CD4-positive, CD25-positive, alpha-beta regulatory T cell (primary cell): Measurements from ENCODE around the gene AGMO. TPM values are rescaled to one million over a fixed set of nuclear protein-coding genes. Genes with fewer than 3 reads are reported as not detected.
"Not testable (repeated sequence)": the region's sequence is repeated elsewhere in the genome, so short reads cannot be mapped to it uniquely, and the experiment has no call there.

Experiments
- ATAC-seq, 2 donors: fragments of 150-1000 bp; cut with Tn5 transposase; one replicate each; pipeline ENCODE4 v1.10.0; 2021; ENCODE audit warnings: low read depth in 2 of 2, moderate number of reproducible peaks in 2 of 2, moderate library complexity in 1 of 2
- DNase-seq, 3 donors: peaks; one replicate each; pipeline versions ENCODE4 v3.0.0 to v3.0.0-alpha.2; 2012 to 2022; ENCODE audit warnings: mixed read lengths in 1 of 3
- H3K27ac ChIP-seq: one replicate; pipeline ENCODE4 v1.7.0; 2013; ENCODE audit warnings: mild to moderate bottlenecking, low read length; ENCODE audit not compliant: insufficient read depth, poor library complexity, severe bottlenecking
- H3K27me3 ChIP-seq: one replicate; pipeline ENCODE4 v1.7.0; 2013; ENCODE audit warnings: low read length; ENCODE audit not compliant: control insufficient read depth, insufficient read depth
- H3K36me3 ChIP-seq: one replicate; pipeline ENCODE4 v1.7.0; 2013; ENCODE audit warnings: mild to moderate bottlenecking, low read length, moderate library complexity; ENCODE audit not compliant: control insufficient read depth, insufficient read depth
- H3K4me1 ChIP-seq: 2 replicates; pipeline ENCODE4 v1.7.0; 2013; ENCODE audit warnings: mild to moderate bottlenecking, low read length; ENCODE audit not compliant: insufficient read depth, control insufficient read depth, poor library complexity, severe bottlenecking
- H3K4me3 ChIP-seq: one replicate; pipeline ENCODE4 v1.7.0; 2013; ENCODE audit warnings: low read depth, mild to moderate bottlenecking, low read length, moderate library complexity
- H3K9me3 ChIP-seq, 2 experiments: 1 replicate in 1 of 2; 2 replicates in 1 of 2; pipeline ENCODE4 v1.7.0; 2013; ENCODE audit warnings: low read length in 2 of 2, mild to moderate bottlenecking in 1 of 2, moderate library complexity in 1 of 2; ENCODE audit not compliant: control insufficient read depth in 2 of 2
- H3K27ac Mint-ChIP-seq, 3 donors: one replicate each; pipeline ENCODE4 v1.8.0; 2020 to 2022; ENCODE audit warnings: mild to moderate bottlenecking in 3 of 3, mixed read lengths in 3 of 3, moderate library complexity in 2 of 3
- H3K27me3 Mint-ChIP-seq: one replicate; pipeline ENCODE4 v1.8.0; 2022; ENCODE audit warnings: mild to moderate bottlenecking, mixed read lengths
- H3K36me3 Mint-ChIP-seq: one replicate; pipeline ENCODE4 v1.8.0; 2020; ENCODE audit warnings: mixed read lengths
- H3K4me1 Mint-ChIP-seq, 4 donors: one replicate each; pipeline ENCODE4 v1.8.0; 2020 to 2022; ENCODE audit warnings: mixed read lengths in 4 of 4, mild to moderate bottlenecking in 1 of 4
- H3K4me3 Mint-ChIP-seq, 4 donors: one replicate each; pipeline ENCODE4 v1.8.0; 2020 to 2022; ENCODE audit warnings: mild to moderate bottlenecking in 4 of 4, mixed read lengths in 4 of 4, moderate library complexity in 3 of 4
- H3K9me3 Mint-ChIP-seq, 7 donors: one replicate each; pipeline ENCODE4 v1.8.0; 2020 to 2022; ENCODE audit warnings: mixed read lengths in 7 of 7, mild to moderate bottlenecking in 3 of 7, moderate library complexity in 2 of 7
- polyA plus RNA-seq, 4 donors: library from polyadenylated mRNA; unstranded; fragments of 300-500 nt; fragmentation: Illumina TruSeq; gene quantifications; one replicate each; pipeline ENCODE4 v1.2.3, GENCODE V29; 2021
- total RNA-seq: library from RNA; stranded (reverse); gene quantifications from one replicate; pipeline ENCODE4 v1.2.3, GENCODE V29; 2022

Gene AGMO
- total and polyA plus RNA-seq, 5 donors from 2014 or later, result not detected

DNA sequence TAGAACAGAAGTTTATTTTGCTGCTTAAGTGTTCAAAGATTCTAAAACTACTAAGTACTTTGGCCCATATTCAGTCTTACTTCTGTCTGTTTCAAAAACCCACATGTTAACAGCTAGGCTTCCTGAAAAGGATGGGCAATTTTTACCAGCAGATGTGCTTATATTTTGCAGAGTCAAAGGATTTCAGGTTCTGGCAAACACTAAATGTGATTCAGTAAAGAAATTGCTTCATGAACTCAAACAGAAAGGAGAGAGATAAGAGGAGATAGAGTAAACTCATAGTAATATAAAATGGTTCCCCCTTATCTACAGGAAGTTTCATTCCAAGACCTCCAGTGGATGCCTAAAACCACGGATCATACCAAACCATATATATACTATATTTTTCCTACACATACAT lies 248.5 kb downstream of the AGMO start:
- no peaks in the 10 kb centered on the region for H3K4me1 ChIP-seq
- no peak overlapping the region for H3K27ac ChIP-seq
- Mint-ChIP-seq H3K9me3 (peaks cover 3 to 10% (median 7%) of the 10 kb centered on the region in 7 donors), H3K4me1 (no peaks in the 10 kb centered on the region), H3K27me3 (no peaks in the 10 kb centered on the region), H3K27ac (no peak overlapping the region), H3K36me3 (no peaks in the 10 kb centered on the region), H3K4me3 (no peak overlapping the region)
- H3K27me3 ChIP-seq, result no peaks in the 10 kb centered on the region
- no peaks in the 10 kb centered on the region for H3K36me3 ChIP-seq
- no peak for ATAC-seq
- no peak overlapping the region for H3K4me3 ChIP-seq
- no peak for DNase-seq
- H3K9me3 ChIP-seq, result no peaks in the 10 kb centered on the region

DNA sequence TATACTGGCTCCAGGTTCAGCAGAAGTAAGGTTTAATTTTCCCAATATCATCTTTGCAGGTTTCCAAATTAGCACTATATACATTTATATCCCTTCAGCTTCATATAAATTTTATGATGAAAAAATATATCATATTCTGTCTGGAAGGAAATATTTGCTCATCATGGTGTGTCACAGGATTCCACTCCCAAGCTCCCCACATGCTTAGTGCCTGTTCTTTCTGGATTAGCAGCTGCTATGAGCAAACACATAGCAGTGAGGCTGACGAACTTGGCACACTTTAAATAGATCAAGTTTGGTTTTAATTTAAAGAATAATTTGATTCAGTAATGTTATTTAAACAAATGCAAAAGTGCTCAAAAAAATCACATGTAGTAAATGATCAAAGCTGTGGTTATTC lies 251.9 kb downstream of the AGMO start:
- Histone ChIP-seq H3K4me1 (no peaks in the 10 kb centered on the region), H3K9me3 (no peaks in the 10 kb centered on the region), H3K27ac (no peak overlapping the region), H3K36me3 (no peaks in the 10 kb centered on the region), H3K4me3 (no peak overlapping the region), H3K27me3 (no peaks in the 10 kb centered on the region)
- H3K9me3 Mint-ChIP-seq, result peaks cover 5 to 12% (median 9%) of the 10 kb centered on the region in 7 donors
- no peak overlapping the region for H3K27ac Mint-ChIP-seq
- no peaks in the 10 kb centered on the region for H3K36me3 Mint-ChIP-seq
- no peaks in the 10 kb centered on the region for H3K27me3 Mint-ChIP-seq
- no peaks in the 10 kb centered on the region for H3K4me1 Mint-ChIP-seq
- no peak overlapping the region for H3K4me3 Mint-ChIP-seq
- DNase-seq, result no peak
- no peak for ATAC-seq

DNA sequence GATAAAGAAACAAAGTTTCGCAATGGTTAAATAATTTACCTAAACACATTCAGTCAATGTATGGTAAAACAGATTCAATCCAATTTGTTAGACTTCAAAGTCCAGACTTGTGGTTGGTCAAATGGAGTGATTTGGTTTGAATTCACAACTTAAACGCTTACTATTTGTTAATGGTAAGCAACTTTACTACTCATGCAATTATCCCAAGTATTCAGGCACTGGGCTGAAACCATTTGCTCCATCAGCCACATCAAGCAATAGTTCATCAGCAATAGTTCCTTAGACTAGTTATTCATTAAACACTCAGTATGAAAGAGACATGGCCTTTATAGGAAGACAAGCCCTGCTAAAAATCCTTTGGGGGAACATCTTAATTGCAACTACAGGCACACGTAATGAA lies 253.0 kb downstream of the AGMO start:
- Histone ChIP-seq H3K4me1 (no peaks in the 10 kb centered on the region), H3K9me3 (no peaks in the 10 kb centered on the region)

DNA sequence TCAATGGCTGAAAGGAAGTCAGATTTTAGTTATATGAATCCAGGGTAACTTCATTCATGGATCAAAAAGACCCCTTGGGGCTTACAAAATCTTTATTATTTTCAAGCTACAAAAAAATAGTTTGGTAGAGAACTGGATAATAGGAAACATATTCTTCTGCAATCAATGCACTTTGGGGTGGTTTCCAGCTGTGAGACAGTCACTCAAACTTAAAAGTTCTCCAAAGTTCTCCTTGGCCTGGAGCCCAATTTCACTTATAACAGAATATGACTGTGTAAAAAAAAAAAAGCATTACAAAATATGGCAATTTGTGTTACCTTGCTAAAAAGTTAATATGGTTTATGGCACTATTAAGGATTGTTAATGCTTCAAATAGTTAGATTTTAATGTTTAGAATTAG lies 255.5 kb downstream of the AGMO start:
- no peak overlapping the region for H3K4me3 ChIP-seq
- H3K4me1 ChIP-seq, result no peaks in the 10 kb centered on the region
- Mint-ChIP-seq H3K27me3 (no peaks in the 10 kb centered on the region), H3K27ac (no peak overlapping the region), H3K9me3 (peaks cover 0 to 7% (median 6%) of the 10 kb centered on the region in 7 donors), H3K4me3 (no peak overlapping the region), H3K4me1 (no peaks in the 10 kb centered on the region), H3K36me3 (no peaks in the 10 kb centered on the region)
- no peaks in the 10 kb centered on the region for H3K27me3 ChIP-seq
- H3K36me3 ChIP-seq, result no peaks in the 10 kb centered on the region
- no peak for DNase-seq
- no peak overlapping the region for H3K27ac ChIP-seq
- H3K9me3 ChIP-seq, result no peaks in the 10 kb centered on the region
- ATAC-seq, result no peak

More for the DNA sequence above, 253.0 kb downstream of the AGMO start:
- H3K27me3 ChIP-seq, result no peaks in the 10 kb centered on the region
- Mint-ChIP-seq H3K27me3 (no peaks in the 10 kb centered on the region), H3K36me3 (no peaks in the 10 kb centered on the region), H3K27ac (no peak overlapping the region), H3K9me3 (peaks cover 0 to 10% (median 7%) of the 10 kb centered on the region in 7 donors), H3K4me3 (no peak overlapping the region), H3K4me1 (no peaks in the 10 kb centered on the region)
- no peak for DNase-seq
- no peaks in the 10 kb centered on the region for H3K36me3 ChIP-seq
- ATAC-seq, result no peak
- no peak overlapping the region for H3K4me3 ChIP-seq
- no peak overlapping the region for H3K27ac ChIP-seq

DNA sequence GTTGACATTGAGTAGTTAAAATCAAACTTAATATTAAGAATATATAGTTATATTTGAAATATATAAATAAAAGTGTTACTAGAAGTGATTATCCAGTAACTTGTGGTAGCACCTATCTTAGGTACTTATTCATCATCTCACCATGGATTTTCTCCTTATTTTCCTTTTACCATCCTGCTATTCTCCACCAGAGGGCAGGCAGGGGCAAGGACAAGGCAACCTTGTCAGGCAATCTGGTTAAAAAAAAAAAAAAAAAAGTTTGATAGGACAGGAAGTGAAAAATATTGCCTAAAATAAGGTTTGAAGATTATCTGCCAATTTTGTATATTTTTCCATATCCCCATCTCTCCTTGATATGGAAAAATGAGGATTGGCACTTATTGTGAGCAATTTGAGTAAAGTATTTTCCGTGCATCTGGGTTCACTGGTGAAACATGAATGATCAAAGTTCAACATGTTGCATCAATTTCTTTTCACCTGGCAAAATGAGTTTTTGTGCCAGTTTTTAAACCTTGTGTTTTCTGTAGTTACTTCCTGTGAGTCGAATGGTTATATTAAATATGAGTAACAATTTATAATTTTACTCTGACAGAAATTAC lies 256.7 kb downstream of the AGMO start:
- H3K9me3 Mint-ChIP-seq, result peaks cover 0 to 7% (median 4%) of the 10 kb centered on the region in 7 donors
- no peaks in the 10 kb centered on the region for H3K27me3 Mint-ChIP-seq

DNA sequence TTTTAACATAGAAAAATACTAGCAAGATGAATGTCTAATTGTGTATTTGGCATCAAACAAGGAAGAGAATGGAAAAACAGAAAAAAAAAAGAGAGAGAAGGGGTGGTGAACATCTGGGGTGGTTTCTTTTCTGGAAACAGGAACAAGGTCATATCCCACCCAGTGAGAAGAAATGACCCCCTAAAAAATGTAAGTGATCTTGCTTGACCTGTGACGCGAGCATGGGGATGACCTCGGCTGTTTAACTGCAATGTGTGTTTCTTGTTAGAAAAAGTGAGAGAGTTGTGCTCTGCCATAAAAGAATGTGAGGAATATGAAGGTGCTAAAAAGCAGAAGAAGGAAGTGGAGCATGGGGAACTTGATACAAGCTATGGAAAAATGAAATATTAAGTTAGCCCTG lies 258.5 kb downstream of the AGMO start:
- H3K4me1 ChIP-seq, result no peaks in the 10 kb centered on the region
- H3K9me3 Mint-ChIP-seq, result peaks cover 3 to 13% (median 7%) of the 10 kb centered on the region in 7 donors
- H3K9me3 ChIP-seq, result no peaks in the 10 kb centered on the region
- no peaks in the 10 kb centered on the region for H3K4me1 Mint-ChIP-seq
- H3K27me3 ChIP-seq, result no peaks in the 10 kb centered on the region
- no peaks in the 10 kb centered on the region for H3K36me3 ChIP-seq
- ATAC-seq, result no peak
- no peaks in the 10 kb centered on the region for H3K27me3 Mint-ChIP-seq
- no peak overlapping the region for H3K27ac ChIP-seq
- H3K27ac Mint-ChIP-seq, result no peak overlapping the region
- no peak overlapping the region for H3K4me3 Mint-ChIP-seq
- no peak for DNase-seq
- H3K4me3 ChIP-seq, result no peak overlapping the region
- no peaks in the 10 kb centered on the region for H3K36me3 Mint-ChIP-seq

More for the DNA sequence above, 256.7 kb downstream of the AGMO start:
- Mint-ChIP-seq H3K27ac (no peak overlapping the region), H3K4me3 (no peak overlapping the region), H3K36me3 (no peaks in the 10 kb centered on the region), H3K4me1 (no peaks in the 10 kb centered on the region)
- Histone ChIP-seq H3K4me3 (no peak overlapping the region), H3K27ac (no peak overlapping the region), H3K27me3 (no peaks in the 10 kb centered on the region), H3K4me1 (no peaks in the 10 kb centered on the region), H3K9me3 (no peaks in the 10 kb centered on the region), H3K36me3 (no peaks in the 10 kb centered on the region)
- ATAC-seq, result no peak
- DNase-seq, result peak in 1 of 3 donors; percentile 3

DNA sequence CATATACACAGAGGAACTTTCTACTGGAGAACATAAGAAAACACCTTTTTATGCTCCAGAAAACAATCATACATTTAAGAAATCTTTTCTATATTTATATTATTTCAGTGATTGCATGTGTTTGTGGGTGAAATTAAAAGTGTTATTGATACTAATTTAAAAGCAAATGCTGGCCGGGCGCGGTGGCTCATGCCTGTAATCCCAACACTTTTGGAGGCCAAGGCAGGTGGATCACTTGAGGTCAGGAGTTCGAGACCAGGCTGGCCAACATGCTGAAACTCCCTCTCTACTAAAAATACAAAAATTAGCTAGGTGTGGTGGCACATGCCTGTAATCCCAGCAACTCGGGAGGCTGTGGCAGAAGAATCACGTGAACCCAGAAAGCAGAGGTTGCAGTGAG lies 260.8 kb downstream of the AGMO start:
- H3K36me3 ChIP-seq, H3K27ac Mint-ChIP-seq, H3K4me1 Mint-ChIP-seq, H3K4me1 ChIP-seq, ATAC-seq, H3K4me3 ChIP-seq, DNase-seq, H3K36me3 Mint-ChIP-seq, H3K4me3 Mint-ChIP-seq, H3K27me3 ChIP-seq, H3K27ac ChIP-seq, H3K9me3 ChIP-seq, H3K27me3 Mint-ChIP-seq: not testable (repeated sequence)
- peaks cover 3 to 12% (median 4%) of the 10 kb centered on the region in 7 donors for H3K9me3 Mint-ChIP-seq

DNA sequence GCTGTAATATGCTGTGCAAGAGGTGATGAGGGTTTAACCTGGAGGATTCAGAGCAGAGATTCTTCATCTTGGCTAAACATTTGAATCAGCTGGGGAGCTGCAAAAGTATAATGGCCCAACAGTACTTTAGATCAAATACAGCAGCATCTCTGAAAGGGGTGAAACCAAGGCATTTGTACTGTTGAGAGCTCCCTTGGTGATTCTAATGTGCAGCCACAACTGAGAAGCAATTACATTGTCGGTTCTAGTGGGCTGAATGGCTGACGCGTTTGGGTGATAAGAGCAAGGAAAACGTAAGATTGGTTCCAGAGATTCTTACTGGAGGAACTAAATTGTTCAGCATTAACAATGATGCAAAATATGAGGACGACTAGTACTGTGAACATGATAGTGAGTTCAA lies 269.7 kb downstream of the AGMO start:
- H3K36me3 Mint-ChIP-seq, result no peaks in the 10 kb centered on the region
- Histone ChIP-seq H3K36me3 (no peaks in the 10 kb centered on the region), H3K9me3 (no peaks in the 10 kb centered on the region), H3K27ac (no peak overlapping the region), H3K27me3 (no peaks in the 10 kb centered on the region), H3K4me1 (no peaks in the 10 kb centered on the region), H3K4me3 (no peak overlapping the region)
- H3K27me3 Mint-ChIP-seq, result no peaks in the 10 kb centered on the region
- no peak overlapping the region for H3K27ac Mint-ChIP-seq
- ATAC-seq (no peak), DNase-seq (no peak)
- H3K9me3 Mint-ChIP-seq, result peaks cover 0 to 21% (median 2%) of the 10 kb centered on the region in 7 donors
- H3K4me3 Mint-ChIP-seq, result no peak overlapping the region
- no peaks in the 10 kb centered on the region for H3K4me1 Mint-ChIP-seq
